ENCODE data around the gene MORC4. TPM values are rescaled to one million over a fixed set of nuclear protein-coding genes. Genes with fewer than 3 reads are reported as not detected.

MORC4 gene
- total and polyA plus RNA-seq, 7 donors, result 5.8 to 13.0 (median 9.3) TPM

- H3K4me1 ChIP-seq, result no peaks in the 10 kb centered on the region
- WGBS, 2 donors, result 57 to 89% methylated on average over 3 of the region's 3 CpGs
- H3K27me3 ChIP-seq, result no peaks in the 10 kb centered on the region
- H3K36me3 ChIP-seq, result no peaks in the 10 kb centered on the region
- H3K4me3 ChIP-seq, result no peak overlapping the region
- no peak for DNase-seq
- no peaks in the 10 kb centered on the region for H3K9me3 ChIP-seq
- intact Hi-C loops (cut with DNase I), result no loop called here
- no peak overlapping the region for H3K27ac ChIP-seq
- TF ChIP-seq EP300 (IDR thresholded peaks at IDR 0.05) (no peak), POLR2AphosphoS5 (IDR thresholded peaks at IDR 0.05) (no peak), POLR2A (IDR thresholded peaks at IDR 0.05) (no peak)
- TF ChIP-seq, protein P1, sequence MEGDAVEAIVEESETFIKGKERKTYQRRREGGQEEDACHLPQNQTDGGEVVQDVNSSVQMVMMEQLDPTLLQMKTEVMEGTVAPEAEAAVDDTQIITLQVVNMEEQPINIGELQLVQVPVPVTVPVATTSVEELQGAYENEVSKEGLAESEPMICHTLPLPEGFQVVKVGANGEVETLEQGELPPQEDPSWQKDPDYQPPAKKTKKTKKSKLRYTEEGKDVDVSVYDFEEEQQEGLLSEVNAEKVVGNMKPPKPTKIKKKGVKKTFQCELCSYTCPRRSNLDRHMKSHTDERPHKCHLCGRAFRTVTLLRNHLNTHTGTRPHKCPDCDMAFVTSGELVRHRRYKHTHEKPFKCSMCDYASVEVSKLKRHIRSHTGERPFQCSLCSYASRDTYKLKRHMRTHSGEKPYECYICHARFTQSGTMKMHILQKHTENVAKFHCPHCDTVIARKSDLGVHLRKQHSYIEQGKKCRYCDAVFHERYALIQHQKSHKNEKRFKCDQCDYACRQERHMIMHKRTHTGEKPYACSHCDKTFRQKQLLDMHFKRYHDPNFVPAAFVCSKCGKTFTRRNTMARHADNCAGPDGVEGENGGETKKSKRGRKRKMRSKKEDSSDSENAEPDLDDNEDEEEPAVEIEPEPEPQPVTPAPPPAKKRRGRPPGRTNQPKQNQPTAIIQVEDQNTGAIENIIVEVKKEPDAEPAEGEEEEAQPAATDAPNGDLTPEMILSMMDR (IDR thresholded peaks at IDR 0.05), result no peak
Observed at GRCh38 chrX:106901341-106901740, 98.7 kb downstream of the MORC4 start.

GRCh38 chrX:106899841-106900240 lies 100.2 kb downstream of the MORC4 start:
- 92 to 93% methylated on average over 1 of the region's 1 CpG for WGBS, 2 donors
- H3K27ac ChIP-seq, result no peak overlapping the region
- H3K27me3 ChIP-seq, result no peaks in the 10 kb centered on the region
- TF ChIP-seq, protein P1 (IDR thresholded peaks at IDR 0.05), result no peak
- TF ChIP-seq POLR2A (IDR thresholded peaks at IDR 0.05) (no peak), POLR2AphosphoS5 (IDR thresholded peaks at IDR 0.05) (no peak), EP300 (IDR thresholded peaks at IDR 0.05) (no peak)
- no peaks in the 10 kb centered on the region for H3K9me3 ChIP-seq
- H3K4me3 ChIP-seq, result no peak overlapping the region
- no peaks in the 10 kb centered on the region for H3K36me3 ChIP-seq
- no peaks in the 10 kb centered on the region for H3K4me1 ChIP-seq
- DNase-seq, result no peak
- intact Hi-C loops (cut with DNase I), result loop anchor here (10.0 kb wide), 1 partner anchor 815 kb away; no protein-coding TSS in a partner anchor

DNA sequence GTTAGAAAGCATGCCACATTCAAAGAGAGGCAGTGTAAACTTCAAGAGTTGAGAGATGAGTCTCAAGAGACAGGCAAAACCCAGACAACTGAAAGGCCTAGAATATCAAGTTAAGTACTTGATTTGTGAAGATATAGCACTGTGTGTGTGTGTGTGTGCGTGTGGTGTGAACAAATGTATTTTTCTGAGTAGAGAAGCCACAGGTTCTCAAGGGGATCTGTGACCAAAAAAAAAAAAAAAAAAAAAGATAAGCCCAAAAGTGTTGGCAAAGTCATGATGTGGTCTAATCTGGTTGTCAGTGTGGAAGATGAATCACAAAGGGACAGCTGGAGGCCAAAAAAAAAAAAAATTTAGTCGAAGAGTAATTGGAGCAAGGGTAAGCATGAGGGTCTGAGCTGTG lies 100.7 kb downstream of the MORC4 start:
- Histone ChIP-seq H3K4me1 (peaks cover 0 to 3% (median 0%) of the 10 kb centered on the region in 4 donors), H3K27me3 (no peaks in the 10 kb centered on the region), H3K4me3 (no peak overlapping the region), H3K9me3 (no peaks in the 10 kb centered on the region), H3K36me3 (no peaks in the 10 kb centered on the region), H3K27ac (no peak overlapping the region)
- 64 to 76% methylated on average over 2 of the region's 2 CpGs for WGBS, 2 donors
- TF ChIP-seq POLR2A (IDR thresholded peaks at IDR 0.05) (no peak), EP300 (IDR thresholded peaks at IDR 0.05) (no peak)
- TF ChIP-seq, protein P1 (IDR thresholded peaks at IDR 0.05), result no peak
- no peak for DNase-seq
- intact Hi-C loops (cut with DNase I), result loop anchor here (10.0 kb wide), 1 partner anchor 816 kb away; no protein-coding TSS in a partner anchor

GRCh38 chrX:106898462-106898861 lies 101.5 kb downstream of the MORC4 start:
- Histone ChIP-seq H3K27ac (no peak overlapping the region), H3K27me3 (no peaks in the 10 kb centered on the region), H3K36me3 (no peaks in the 10 kb centered on the region), H3K9me3 (no peaks in the 10 kb centered on the region), H3K4me3 (no peak overlapping the region), H3K4me1 (peaks cover 0 to 3% (median 0%) of the 10 kb centered on the region in 4 donors)
- TF ChIP-seq POLR2A (IDR thresholded peaks at IDR 0.05) (no peak), POLR2AphosphoS5 (IDR thresholded peaks at IDR 0.05) (no peak), EP300 (IDR thresholded peaks at IDR 0.05) (no peak)
- TF ChIP-seq, protein P1 (IDR thresholded peaks at IDR 0.05), result no peak
- no peak for DNase-seq
- intact Hi-C loops (cut with DNase I), result loop anchor here (10.0 kb wide), 1 partner anchor 816 kb away; no protein-coding TSS in a partner anchor
- 9 to 29% methylated on average over 1 of the region's 1 CpG for WGBS, 2 donors

DNA sequence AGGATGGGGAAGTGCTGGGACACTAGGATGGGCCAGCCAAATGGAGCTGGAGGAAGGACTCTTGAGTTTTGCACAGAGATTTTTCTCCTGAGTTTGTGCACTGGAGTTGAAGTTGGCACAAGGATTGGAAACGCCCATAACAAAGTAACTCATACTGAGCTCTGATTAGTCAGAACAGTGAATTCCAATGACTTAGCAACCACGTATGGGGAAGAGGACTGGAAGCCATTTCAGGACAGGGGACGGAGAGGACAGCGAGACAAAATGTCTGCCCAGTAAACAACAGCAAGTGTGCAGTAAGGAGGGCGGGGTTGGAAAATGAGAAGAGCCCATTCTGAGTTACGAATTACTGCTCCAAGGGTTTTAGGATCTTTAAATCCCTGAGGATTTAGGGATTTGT lies 102.8 kb downstream of the MORC4 start:
- Histone ChIP-seq H3K4me1 (peaks cover 0 to 3% (median 0%) of the 10 kb centered on the region in 4 donors), H3K9me3 (no peaks in the 10 kb centered on the region), H3K36me3 (no peaks in the 10 kb centered on the region), H3K4me3 (no peak overlapping the region), H3K27ac (no peak overlapping the region), H3K27me3 (no peaks in the 10 kb centered on the region)
- TF ChIP-seq POLR2AphosphoS5 (IDR thresholded peaks at IDR 0.05) (no peak), POLR2A (IDR thresholded peaks at IDR 0.05) (no peak), EP300 (IDR thresholded peaks at IDR 0.05) (no peak)
- TF ChIP-seq, protein P1 (IDR thresholded peaks at IDR 0.05), result no peak
- no peak for DNase-seq
- WGBS, 2 donors, result 80% methylated on average over 6 of the region's 6 CpGs
- intact Hi-C loops (cut with DNase I), result loop anchor here (10.0 kb wide), 1 partner anchor 818 kb away; no protein-coding TSS in a partner anchor
